Calu3 (cell line): ENCODE measurements around the gene TSPAN9. TPM values are rescaled to one million over a fixed set of nuclear protein-coding genes. Genes with fewer than 3 reads are reported as not detected.

Experiments
- BruUV-seq: library from RNA; stranded (reverse); fragments of 400-500 nt; replicated peaks from 2 replicates; lab custom pipeline; 2021; lab: Mats Ljungman, UMichigan
- CTCF ChIA-PET: fragments of 300-600 bp; sonication (Branson Sonifier 250); formaldehyde crosslinking; loops from one replicate; lab custom pipeline; 2022; ENCODE audit warnings: antibody characterized with exemption; lab: Charles Lee
- DNase-seq: peaks from one replicate; pipeline ENCODE4 v3.0.0; 2022
- H3K27ac Mint-ChIP-seq: one replicate; pipeline ENCODE4 v1.8.0; 2022; ENCODE audit warnings: mixed read lengths; ENCODE audit not compliant: unreplicated experiment
- H3K27me3 Mint-ChIP-seq: one replicate; pipeline ENCODE4 v1.8.0; 2022; ENCODE audit warnings: mixed read lengths; ENCODE audit not compliant: unreplicated experiment
- H3K36me3 Mint-ChIP-seq: one replicate; pipeline ENCODE4 v1.8.0; 2022; ENCODE audit warnings: mild to moderate bottlenecking, moderate library complexity, mixed read lengths; ENCODE audit not compliant: insufficient read depth, unreplicated experiment
- H3K4me1 Mint-ChIP-seq: one replicate; pipeline ENCODE4 v1.8.0; 2022; ENCODE audit warnings: mild to moderate bottlenecking, low read depth, mixed read lengths; ENCODE audit not compliant: unreplicated experiment
- H3K4me3 Mint-ChIP-seq: one replicate; pipeline ENCODE4 v1.8.0; 2022; ENCODE audit warnings: mild to moderate bottlenecking, low read depth, moderate library complexity, mixed read lengths; ENCODE audit not compliant: unreplicated experiment
- H3K9me3 Mint-ChIP-seq: one replicate; pipeline ENCODE4 v1.8.0; 2022; ENCODE audit warnings: low read depth, mixed read lengths; ENCODE audit not compliant: unreplicated experiment
- intact Hi-C: fragments of 100-400 bp; cut with micrococcal nuclease; formaldehyde crosslinking; loops from one replicate; pipeline ENCODE4 v1.10.0; 2022; ENCODE audit not compliant: unreplicated experiment
- total RNA-seq: library from RNA; stranded (reverse); gene quantifications from 2 replicates; pipeline ENCODE4 v1.2.3, GENCODE V29; 2022
- TF ChIP-seq, protein P1 (sequence below): fragments of 200-600 bp; IDR thresholded peaks from one replicate; pipeline ENCODE4 v1.8.0; 2022; ENCODE audit warnings: antibody characterized with exemption; ENCODE audit not compliant: unreplicated experiment

The TSPAN9 gene
- total RNA-seq, 1 experiment from 2014 or later: 6.0 TPM

DNA sequence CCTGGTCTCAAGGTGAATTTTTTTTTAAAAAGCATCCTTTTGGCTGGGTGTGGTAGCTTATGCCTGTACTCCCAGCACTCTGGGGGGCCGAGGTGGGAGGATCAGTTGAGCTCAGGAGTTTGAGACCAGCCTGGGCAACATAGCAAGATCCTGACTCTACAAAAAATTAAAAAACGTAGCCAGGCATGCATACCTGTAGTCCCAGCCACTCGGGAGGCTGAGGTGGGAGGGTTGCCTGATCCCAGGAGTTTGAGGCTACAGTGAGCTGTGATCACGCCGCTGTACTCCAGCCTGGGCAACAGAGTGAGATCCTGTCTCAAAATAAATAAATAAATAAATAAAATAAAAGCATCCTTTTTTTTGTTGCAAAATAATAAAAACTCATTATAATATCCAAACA, 12.4 kb downstream of the TSPAN9 start:
- TF ChIP-seq, protein P1, sequence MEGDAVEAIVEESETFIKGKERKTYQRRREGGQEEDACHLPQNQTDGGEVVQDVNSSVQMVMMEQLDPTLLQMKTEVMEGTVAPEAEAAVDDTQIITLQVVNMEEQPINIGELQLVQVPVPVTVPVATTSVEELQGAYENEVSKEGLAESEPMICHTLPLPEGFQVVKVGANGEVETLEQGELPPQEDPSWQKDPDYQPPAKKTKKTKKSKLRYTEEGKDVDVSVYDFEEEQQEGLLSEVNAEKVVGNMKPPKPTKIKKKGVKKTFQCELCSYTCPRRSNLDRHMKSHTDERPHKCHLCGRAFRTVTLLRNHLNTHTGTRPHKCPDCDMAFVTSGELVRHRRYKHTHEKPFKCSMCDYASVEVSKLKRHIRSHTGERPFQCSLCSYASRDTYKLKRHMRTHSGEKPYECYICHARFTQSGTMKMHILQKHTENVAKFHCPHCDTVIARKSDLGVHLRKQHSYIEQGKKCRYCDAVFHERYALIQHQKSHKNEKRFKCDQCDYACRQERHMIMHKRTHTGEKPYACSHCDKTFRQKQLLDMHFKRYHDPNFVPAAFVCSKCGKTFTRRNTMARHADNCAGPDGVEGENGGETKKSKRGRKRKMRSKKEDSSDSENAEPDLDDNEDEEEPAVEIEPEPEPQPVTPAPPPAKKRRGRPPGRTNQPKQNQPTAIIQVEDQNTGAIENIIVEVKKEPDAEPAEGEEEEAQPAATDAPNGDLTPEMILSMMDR: no peak
- Mint-ChIP-seq H3K27ac (no peak overlapping the region), H3K4me1 (peaks cover 11% of the 10 kb centered on the region), H3K27me3 (no peaks in the 10 kb centered on the region), H3K4me3 (no peak overlapping the region), H3K9me3 (no peaks in the 10 kb centered on the region), H3K36me3 (no peaks in the 10 kb centered on the region)
- intact Hi-C loops: no loop called here
- CTCF ChIA-PET: no interaction called here
- no TSS peak for BruUV-seq
- DNase-seq: no peak

- H3K27ac Mint-ChIP-seq: no peak overlapping the region
- CTCF ChIA-PET: interaction anchor here (1.5 kb wide), 1 partner anchor 17 kb away, joined by 4 read pairs; no protein-coding TSS in a partner anchor
- no peaks in the 10 kb centered on the region for H3K27me3 Mint-ChIP-seq
- H3K36me3 Mint-ChIP-seq: no peaks in the 10 kb centered on the region
- peaks cover 8% of the 10 kb centered on the region for H3K4me1 Mint-ChIP-seq
- intact Hi-C loops: no loop called here
- DNase-seq: no peak
- H3K4me3 Mint-ChIP-seq: no peak overlapping the region
- H3K9me3 Mint-ChIP-seq: no peaks in the 10 kb centered on the region
- no TSS peak for BruUV-seq
- TF ChIP-seq, protein P1: no peak
Observed at GRCh38 chr12:3090240-3091037, 13.3 kb downstream of the TSPAN9 start.

DNA sequence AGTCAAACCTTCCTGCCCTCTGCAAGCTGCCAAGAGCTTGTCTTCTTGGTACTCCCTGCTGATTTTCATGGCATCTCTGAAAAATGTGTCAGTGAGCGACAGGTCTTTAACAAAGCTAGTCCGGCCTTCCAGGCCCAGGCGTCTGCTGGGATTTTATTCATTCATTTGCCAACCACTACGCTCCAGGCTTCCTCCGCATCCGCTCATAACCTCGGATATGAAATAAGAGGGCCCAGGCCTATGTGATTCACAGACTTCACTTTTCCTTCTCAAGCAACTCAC, 13.8 kb downstream of the TSPAN9 start:
- no peaks in the 10 kb centered on the region for H3K9me3 Mint-ChIP-seq
- no peaks in the 10 kb centered on the region for H3K36me3 Mint-ChIP-seq
- H3K27ac Mint-ChIP-seq: no peak overlapping the region
- no TSS peak for BruUV-seq
- TF ChIP-seq, protein P1: no peak
- CTCF ChIA-PET: interaction anchor here (1.5 kb wide), 1 partner anchor 18 kb away, joined by 4 read pairs; no protein-coding TSS in a partner anchor
- no peaks in the 10 kb centered on the region for H3K27me3 Mint-ChIP-seq
- peaks cover 3% of the 10 kb centered on the region for H3K4me1 Mint-ChIP-seq
- no peak overlapping the region for H3K4me3 Mint-ChIP-seq
- intact Hi-C loops: no loop called here
- DNase-seq: no peak

GRCh38 chr12:3091382-3092241, 14.4 kb downstream of the TSPAN9 start:
- no peak for DNase-seq
- CTCF ChIA-PET: interaction anchor here (0.6 to 1.5 kb wide), 2 partner anchors 18 to 107 kb away, joined by 3 to 4 read pairs; no protein-coding TSS in a partner anchor
- Mint-ChIP-seq H3K27me3 (no peaks in the 10 kb centered on the region), H3K36me3 (no peaks in the 10 kb centered on the region), H3K4me1 (no peaks in the 10 kb centered on the region), H3K4me3 (no peak overlapping the region), H3K27ac (no peak overlapping the region), H3K9me3 (no peaks in the 10 kb centered on the region)
- TF ChIP-seq, protein P1: no peak
- intact Hi-C loops: no loop called here
- no TSS peak for BruUV-seq
